ENCODE data around the gene TMEM61.

TMEM61 gene

DNA sequence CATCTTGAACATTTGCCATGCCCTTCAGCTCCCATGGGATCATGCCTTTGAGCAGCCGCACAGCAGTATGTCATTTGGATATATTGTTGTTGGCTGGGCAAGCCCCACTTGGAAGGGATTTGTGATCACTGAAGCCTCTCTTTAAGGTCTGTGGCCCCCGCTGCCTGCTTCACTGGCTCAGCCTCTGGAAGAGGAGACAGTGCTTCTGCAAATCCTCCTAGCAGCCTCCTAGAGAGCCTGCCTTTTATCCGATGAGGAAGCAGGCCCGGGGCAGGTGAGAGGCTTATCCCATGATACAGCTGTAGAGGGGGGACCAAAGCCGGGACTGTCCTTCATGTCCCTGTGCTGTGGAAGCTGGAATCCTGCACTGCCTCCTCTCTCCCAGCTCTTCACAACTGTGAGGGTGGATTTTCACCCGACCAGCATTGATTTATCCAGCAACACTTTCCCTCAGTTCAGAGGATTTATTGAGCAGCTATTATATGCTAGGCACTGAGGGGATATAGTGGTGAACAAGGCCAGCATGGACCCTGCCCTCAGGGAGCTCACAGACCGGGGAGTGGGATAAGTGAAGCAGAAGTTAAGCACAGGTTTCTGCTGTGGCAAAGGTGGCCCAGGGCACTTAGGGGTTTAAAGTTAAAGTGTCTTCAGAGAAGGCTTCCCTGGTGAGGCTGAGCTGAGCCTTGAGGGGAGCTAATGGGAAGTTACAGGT lies 3.9 kb downstream of the TMEM61 start:
- DNase-seq (ENCODE audit: low read depth) = no peak
- TF ChIP-seq, protein P1, sequence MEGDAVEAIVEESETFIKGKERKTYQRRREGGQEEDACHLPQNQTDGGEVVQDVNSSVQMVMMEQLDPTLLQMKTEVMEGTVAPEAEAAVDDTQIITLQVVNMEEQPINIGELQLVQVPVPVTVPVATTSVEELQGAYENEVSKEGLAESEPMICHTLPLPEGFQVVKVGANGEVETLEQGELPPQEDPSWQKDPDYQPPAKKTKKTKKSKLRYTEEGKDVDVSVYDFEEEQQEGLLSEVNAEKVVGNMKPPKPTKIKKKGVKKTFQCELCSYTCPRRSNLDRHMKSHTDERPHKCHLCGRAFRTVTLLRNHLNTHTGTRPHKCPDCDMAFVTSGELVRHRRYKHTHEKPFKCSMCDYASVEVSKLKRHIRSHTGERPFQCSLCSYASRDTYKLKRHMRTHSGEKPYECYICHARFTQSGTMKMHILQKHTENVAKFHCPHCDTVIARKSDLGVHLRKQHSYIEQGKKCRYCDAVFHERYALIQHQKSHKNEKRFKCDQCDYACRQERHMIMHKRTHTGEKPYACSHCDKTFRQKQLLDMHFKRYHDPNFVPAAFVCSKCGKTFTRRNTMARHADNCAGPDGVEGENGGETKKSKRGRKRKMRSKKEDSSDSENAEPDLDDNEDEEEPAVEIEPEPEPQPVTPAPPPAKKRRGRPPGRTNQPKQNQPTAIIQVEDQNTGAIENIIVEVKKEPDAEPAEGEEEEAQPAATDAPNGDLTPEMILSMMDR (conservative IDR thresholded peaks at IDR 0.05; ENCODE audit: low read depth, low read length) = no peak
- H3K4me3 ChIP-seq (ENCODE audit: low read depth, low read length) = no peak overlapping the region

DNA sequence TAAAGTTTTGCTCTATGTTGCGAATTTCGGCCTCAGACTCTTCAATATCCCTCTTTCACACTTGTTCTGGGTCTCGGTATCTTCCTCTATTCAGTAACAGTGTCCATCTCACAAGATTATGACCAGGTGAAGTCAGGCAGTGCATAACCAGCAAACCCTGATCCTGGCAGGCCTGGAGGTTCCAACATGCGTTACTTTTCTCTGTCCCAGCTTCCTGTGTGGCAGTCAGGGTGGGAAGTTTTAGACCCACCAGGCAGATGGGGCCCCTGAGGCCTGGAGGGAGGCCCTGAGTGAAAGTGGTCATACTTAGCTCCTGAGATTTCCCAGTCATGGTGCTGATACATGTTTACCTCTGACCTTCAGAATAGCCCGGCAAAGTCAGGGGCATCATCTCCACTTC lies 5.1 kb downstream of the TMEM61 start:
- no peak overlapping the region for H3K4me3 ChIP-seq (ENCODE audit: low read depth, low read length)
- no peak for DNase-seq (ENCODE audit: low read depth)
- TF ChIP-seq, protein P1 (conservative IDR thresholded peaks at IDR 0.05; ENCODE audit: low read depth, low read length) = no peak

DNA sequence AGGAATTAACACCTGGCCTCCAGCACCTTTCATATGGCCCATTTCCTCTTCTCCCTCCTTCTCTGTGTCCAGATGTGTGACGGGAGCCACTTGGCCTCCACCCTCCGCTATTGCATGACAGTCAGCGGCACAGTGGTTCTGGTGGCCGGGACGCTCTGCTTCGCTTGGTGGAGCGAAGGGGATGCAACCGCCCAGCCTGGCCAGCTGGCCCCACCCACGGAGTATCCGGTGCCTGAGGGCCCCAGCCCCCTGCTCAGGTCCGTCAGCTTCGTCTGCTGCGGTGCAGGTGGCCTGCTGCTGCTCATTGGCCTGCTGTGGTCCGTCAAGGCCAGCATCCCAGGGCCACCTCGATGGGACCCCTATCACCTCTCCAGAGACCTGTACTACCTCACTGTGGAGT lies 5.6 kb downstream of the TMEM61 start:
- DNase-seq (ENCODE audit: low read depth) = no peak
- TF ChIP-seq, protein P1 (conservative IDR thresholded peaks at IDR 0.05; ENCODE audit: low read depth, low read length) = no peak
- no peak overlapping the region for H3K4me3 ChIP-seq (ENCODE audit: low read depth, low read length)

DNA sequence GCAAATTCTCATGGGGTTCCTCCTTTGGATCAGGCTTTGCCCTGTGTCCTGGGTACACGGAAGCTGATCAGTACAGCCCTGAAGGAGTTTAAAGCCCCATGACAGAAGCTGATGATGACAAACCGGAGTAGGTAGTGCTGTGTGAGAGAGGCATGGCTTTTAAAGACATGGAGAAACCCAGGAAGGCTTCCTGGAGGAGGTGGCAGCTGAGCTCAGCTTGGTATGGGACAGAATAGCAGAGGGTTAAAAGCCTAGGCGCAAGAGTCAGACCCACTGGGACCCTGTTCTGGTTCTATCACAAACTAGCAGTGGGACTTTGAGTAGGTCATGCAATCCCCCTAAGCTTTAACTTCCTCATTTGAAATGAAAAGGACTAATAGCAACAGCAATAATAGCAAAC lies 6.1 kb downstream of the TMEM61 start:
- TF ChIP-seq, protein P1 (conservative IDR thresholded peaks at IDR 0.05; ENCODE audit: low read depth, low read length) = no peak
- no peak overlapping the region for H3K4me3 ChIP-seq (ENCODE audit: low read depth, low read length)
- no peak for DNase-seq (ENCODE audit: low read depth)

DNA sequence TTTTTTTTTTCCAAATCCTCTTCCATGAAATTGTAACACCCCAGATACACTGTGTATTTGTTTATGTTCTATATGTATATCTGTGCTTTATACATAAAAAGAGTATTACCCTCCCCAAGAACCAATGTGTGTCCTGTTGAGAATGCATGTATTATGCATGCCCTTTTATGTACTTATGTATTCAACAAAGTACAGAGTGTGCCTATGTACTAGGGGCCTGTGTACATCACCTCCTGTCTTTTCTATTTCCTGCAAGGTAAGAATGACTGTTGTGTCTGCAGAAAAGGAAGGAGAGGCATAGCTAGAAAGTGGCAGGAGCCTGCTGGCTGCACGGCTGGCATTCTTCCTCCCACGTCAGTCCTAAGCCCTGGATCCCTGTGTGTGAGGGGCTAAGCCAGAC lies 7.0 kb downstream of the TMEM61 start:
- TF ChIP-seq, protein P1 (conservative IDR thresholded peaks at IDR 0.05; ENCODE audit: low read depth, low read length) = no peak

DNA sequence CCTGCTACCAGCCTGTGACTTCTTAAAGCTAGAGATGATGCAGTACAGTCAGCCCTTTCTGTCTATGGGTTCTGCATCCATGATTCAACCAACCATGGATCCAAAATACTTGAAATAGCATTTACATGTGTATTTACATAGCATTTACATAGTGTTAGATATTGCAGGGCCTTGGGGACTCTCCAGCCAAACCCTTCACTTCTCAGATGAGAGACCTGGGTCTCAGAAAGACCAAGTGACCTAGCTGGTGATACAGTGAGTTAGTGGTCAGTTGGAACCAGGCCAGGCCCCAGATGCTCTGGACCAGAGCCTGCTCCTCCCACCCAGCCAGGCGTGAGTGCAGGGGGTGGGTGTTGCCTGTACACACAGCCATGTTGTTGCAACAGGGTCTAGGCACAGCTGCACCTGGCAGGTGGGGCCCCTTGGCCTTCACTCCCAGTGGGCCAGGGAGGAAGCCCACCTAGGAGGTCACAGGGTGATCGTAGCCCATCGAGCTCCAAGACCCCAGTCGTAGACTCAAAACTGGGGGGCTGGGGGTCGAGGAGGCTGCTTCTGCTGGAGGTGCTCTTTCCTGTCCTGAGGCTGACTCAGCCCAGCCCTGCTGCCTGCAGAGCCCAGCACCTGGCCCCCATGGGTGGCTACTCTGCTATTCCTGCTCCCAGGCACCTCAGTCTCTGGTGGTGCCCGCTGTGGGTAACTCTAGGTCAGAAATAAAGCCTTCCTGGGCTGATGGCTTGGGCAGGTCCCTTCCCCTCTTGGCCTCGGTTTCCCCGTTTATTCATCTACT lies 7.7 kb downstream of the TMEM61 start:
- DNase-seq (ENCODE audit: low read depth) = peak; percentile 59
- H3K4me3 ChIP-seq (ENCODE audit: low read depth, low read length) = no peak overlapping the region
- TF ChIP-seq, protein P1 (conservative IDR thresholded peaks at IDR 0.05; ENCODE audit: low read depth, low read length) = no peak

More for the DNA sequence above, 7.0 kb downstream of the TMEM61 start:
- DNase-seq (ENCODE audit: low read depth) = no peak
- H3K4me3 ChIP-seq (ENCODE audit: low read depth, low read length) = no peak overlapping the region

All from choroid plexus epithelial cell (primary cell).